IPS-15b (cell line): ENCODE measurements around the gene RHOB.

Experiments
- H3K27me3 ChIP-seq: one replicate; pipeline ENCODE4 v1.6.1; 2013; ENCODE audit warnings: low read length; ENCODE audit not compliant: control insufficient read depth, insufficient read depth
- H3K36me3 ChIP-seq: one replicate; pipeline ENCODE4 v1.6.1; 2013; ENCODE audit warnings: low read length; ENCODE audit not compliant: control insufficient read depth, insufficient read depth
- H3K4me1 ChIP-seq: one replicate; pipeline ENCODE4 v1.6.1; 2013; ENCODE audit warnings: mild to moderate bottlenecking, low read length; ENCODE audit not compliant: control insufficient read depth, insufficient read depth
- H3K4me3 ChIP-seq: one replicate; pipeline ENCODE4 v1.5.1; 2013; ENCODE audit warnings: low read depth, low read length
- H3K9ac ChIP-seq: one replicate; pipeline ENCODE4 v1.6.1; 2013; ENCODE audit warnings: low read depth, mild to moderate bottlenecking, low read length
- H3K9me3 ChIP-seq: one replicate; pipeline ENCODE4 v1.6.1; 2013; ENCODE audit warnings: mild to moderate bottlenecking, low read length; ENCODE audit not compliant: control insufficient read depth, insufficient read depth

The RHOB gene

DNA sequence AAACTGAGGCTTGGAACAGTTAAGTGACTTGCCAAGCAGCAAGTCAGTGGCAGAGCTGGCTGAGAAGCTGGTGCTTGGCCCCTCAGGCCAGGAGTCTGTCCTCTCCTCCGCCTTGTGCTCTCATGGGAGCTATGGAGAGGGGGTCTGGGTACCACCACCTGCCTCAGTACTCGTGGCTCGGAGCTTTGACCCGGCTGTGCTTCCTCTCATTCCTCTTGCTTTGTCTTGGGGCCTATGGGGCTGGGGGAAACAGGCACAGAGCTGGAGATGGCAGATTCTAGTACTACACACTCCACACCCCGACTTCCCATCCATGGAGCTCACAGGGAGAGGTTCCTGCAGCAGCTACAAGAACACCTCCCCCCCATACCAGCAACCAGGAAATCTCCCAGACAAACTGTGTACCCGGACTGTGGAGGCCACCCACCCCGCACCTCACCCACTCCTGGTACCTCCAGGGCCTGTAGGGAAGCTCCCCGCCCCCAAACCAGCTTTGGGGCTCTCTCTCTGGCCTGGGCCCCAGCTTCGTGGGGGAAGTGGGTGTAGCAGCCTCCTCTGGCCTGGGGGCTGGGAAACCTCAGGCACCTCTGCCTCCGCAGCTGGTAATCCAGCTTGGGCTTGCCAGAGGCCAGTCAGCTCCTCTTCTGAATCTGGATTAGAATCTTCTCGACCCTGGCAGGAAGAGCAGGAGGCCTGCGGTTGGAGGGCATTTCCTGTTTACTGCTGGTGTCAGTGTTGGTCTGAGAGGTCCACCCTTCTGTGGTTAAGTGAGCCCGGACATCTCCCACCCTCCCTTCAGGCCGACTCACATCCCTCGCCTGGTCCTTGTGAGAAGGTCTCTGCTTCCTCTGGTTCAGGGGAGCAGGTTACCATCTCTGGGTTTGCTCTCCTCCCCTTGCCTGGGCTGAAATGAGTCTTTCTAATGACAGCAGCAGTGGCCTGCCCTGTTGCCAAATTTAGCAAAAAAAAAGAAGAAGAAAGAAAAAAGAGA, 22.3 kb upstream of the RHOB start:
- Histone ChIP-seq H3K4me3 (no peak overlapping the region), H3K9ac (no peak overlapping the region), H3K9me3 (no peaks in the 10 kb centered on the region), H3K4me1 (no peaks in the 10 kb centered on the region), H3K36me3 (no peaks in the 10 kb centered on the region), H3K27me3 (no peaks in the 10 kb centered on the region)

DNA sequence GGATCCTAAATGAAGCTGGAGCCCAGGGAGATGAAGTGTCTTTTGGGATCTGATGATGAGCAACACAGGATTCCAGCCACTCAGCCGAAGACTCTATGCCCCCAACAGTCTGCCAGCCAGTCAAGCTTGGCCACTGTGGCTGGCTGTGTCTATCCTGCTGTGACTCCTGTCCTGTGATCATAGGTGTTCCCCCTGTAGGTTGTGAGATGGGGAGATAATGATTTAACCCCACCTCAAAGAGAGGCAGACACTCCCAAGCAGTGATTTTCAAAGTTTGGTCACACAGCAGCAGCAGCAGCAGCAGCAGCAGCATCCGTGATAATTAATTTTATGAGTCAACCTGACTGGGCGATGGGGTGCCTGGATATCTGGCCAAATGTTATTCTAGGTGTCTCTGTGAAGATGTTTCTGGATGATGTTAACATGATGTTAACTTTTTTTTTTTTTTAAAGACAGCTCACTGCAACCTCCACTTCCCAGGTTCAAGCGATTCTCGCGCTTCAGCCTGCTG, 21.4 kb upstream of the RHOB start:
- no peaks in the 10 kb centered on the region for H3K27me3 ChIP-seq
- no peaks in the 10 kb centered on the region for H3K4me1 ChIP-seq
- no peak overlapping the region for H3K9ac ChIP-seq
- H3K36me3 ChIP-seq, result no peaks in the 10 kb centered on the region
- H3K4me3 ChIP-seq, result no peak overlapping the region
- no peaks in the 10 kb centered on the region for H3K9me3 ChIP-seq

DNA sequence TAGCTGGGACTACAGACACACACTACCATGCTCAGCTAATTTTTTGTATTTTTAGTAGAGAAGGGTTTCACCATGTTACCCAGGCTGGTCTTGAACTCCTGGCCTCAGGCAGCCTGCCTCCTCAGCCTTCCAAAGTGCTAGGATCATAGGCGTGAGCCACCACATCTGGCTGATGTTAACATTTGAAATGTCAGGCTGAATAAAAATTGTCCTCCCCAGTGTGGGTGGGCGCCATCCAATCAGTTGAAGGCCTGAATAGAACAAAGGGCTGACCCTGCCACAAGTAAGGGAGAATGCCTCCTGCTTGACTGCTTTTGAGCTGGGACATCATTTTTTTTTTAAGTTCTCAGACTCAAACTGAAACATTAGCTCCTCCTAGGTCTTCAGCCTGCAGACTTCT, 21.0 kb upstream of the RHOB start:
- no peak overlapping the region for H3K9ac ChIP-seq
- H3K27me3 ChIP-seq, result no peaks in the 10 kb centered on the region
- H3K9me3 ChIP-seq, result no peaks in the 10 kb centered on the region
- H3K4me3 ChIP-seq, result no peak overlapping the region
- no peaks in the 10 kb centered on the region for H3K36me3 ChIP-seq
- H3K4me1 ChIP-seq, result no peaks in the 10 kb centered on the region

DNA sequence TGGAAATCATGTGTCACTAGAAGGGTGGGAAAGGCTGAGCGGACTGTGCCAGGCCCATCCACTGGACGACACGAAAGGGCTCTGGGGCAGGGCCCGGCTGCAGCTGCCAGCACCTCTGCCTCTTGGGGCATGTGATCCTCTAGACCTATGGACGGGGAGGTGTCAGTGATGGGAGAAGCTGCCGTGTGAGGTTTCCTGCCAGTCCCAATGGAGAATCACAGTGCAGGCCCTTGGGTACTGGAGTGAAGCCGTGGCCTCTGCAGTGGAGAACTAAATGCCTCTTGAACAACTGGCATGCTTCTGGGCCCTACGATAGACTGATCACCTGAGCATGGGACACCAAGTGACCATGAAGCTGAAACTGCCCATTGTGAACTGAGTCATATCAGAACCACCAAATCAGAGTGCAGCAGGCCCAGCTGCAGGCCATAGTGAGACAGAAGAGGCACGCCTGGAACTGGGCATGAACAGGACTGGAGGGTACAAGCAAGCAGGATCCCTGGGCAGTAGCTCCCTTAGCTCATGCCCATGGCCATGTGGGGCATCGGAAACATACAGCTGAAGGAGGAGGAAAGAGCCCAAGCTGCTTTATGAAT, 18.8 kb upstream of the RHOB start:
- Histone ChIP-seq H3K36me3 (no peaks in the 10 kb centered on the region), H3K4me1 (no peaks in the 10 kb centered on the region), H3K9me3 (no peaks in the 10 kb centered on the region), H3K27me3 (no peaks in the 10 kb centered on the region), H3K9ac (no peak overlapping the region), H3K4me3 (no peak overlapping the region)

DNA sequence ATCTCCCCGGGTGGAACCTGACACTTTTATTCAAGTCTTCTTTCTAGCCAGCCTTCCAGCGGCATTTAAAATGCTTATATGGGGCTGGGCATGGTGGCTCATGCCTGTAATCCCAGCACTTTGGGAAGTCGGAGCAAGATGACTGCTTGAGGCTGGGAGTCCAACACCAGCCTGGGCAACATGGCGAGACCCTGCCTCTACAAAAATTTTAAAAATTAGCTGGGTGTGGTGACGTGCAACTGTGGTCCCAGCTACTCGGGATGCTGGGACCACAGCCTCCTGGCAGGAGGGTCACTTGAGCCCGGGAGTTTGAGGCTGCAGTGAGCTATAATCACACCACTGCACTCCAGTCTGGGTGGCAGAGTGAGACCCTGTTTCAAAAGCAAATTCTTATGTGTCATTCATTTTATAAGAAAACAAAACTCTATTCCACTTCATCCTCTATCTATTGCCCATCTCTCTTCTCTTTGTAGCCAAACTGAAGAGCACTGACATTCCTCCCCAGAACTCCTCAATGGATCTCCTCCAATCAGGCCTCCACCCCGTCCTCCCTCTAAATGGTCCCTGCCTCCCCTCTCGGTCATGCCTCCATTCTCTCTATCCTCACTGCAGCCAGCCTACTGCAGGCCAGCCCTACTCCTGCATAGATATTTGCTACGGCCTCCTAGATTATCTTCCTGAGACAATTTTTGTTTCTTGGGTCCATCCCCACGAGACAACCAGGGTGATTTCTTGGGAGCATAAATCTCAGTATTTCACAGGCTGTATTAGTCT, 18.0 kb upstream of the RHOB start:
- Histone ChIP-seq H3K4me1 (no peaks in the 10 kb centered on the region), H3K4me3 (no peak overlapping the region), H3K9me3 (no peaks in the 10 kb centered on the region), H3K36me3 (no peaks in the 10 kb centered on the region), H3K27me3 (no peaks in the 10 kb centered on the region), H3K9ac (no peak overlapping the region)

DNA sequence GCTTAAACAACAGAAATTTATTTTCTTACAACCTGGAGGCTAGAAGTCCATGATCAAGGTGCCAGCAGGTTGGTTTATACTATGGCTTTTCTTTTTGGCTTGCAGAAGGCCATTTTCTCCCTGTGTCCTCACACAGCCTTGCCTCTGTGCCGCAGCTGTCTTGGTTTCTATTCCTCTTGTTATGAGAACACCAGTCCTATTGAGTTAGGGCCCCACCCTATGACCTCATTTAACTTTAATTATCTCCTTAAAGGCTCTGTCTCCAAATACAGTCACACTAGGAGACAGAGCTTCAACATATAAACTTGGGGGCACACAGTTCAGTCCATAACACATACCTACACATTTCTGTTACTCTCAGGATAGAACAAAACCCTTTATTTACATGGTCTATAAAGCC, 17.3 kb upstream of the RHOB start:
- H3K36me3 ChIP-seq, result no peaks in the 10 kb centered on the region
- no peak overlapping the region for H3K9ac ChIP-seq
- no peak overlapping the region for H3K4me3 ChIP-seq
- no peaks in the 10 kb centered on the region for H3K27me3 ChIP-seq
- H3K9me3 ChIP-seq, result no peaks in the 10 kb centered on the region
- H3K4me1 ChIP-seq, result no peaks in the 10 kb centered on the region

DNA sequence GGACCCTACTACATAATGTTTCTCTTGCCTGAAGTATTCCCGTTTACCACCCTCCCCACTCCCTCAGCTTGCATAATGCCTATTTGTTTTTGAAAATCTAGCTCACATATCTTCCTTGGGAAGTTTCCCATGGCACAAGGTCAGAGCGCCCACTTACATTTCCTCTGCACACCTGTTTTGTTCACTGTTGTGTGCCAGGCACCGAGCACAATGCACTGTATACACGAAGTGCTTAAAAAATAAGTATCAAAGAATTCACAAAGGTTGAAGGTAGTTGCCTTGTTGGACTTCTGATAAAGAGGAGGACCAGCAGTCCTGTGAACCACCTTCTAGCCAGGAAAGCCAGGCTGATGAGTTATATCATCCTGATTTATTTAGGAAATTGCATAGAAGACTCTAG, 16.8 kb upstream of the RHOB start:
- Histone ChIP-seq H3K4me3 (no peak overlapping the region), H3K4me1 (no peaks in the 10 kb centered on the region), H3K9ac (no peak overlapping the region)

DNA sequence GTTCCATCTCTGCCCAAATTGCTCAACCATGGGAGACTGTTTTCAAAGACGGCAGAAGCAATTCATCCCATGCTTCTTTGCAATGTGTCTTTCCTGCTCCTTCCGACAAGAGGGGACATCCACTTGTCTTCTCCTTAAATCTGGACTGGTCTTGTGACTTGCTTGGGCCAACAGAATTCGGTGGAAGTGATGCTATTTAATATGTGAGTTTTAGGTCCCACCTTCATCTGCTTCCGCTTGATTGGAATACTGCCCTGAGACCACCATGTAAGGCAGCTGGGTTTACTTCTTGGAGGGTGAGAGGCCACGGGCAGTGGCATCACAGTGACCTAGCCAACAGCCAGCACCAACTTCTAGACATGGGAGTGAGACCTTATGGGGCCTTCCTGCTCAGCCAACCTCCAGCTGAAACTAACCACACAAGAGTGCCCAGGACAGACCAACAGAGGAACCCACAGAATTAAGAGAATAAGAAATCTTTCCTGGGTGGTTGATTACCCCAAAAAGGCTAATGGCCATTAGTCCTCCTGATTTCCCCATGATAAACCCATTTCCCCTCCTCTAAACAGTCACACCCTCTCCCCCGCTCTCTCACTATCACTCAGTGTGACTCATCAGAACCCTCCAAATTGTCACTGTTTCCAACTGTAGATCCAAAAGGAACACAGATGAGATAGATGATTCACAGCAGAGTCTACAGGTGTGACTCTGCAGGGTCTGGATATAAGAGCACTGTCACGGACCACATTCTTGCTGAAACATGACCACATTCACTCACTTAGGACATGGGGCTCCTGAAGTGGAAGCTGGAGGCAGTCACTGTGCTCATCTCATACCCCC, 16.2 kb upstream of the RHOB start:
- Histone ChIP-seq H3K4me3 (no peak overlapping the region), H3K27me3 (no peaks in the 10 kb centered on the region), H3K9me3 (no peaks in the 10 kb centered on the region), H3K36me3 (no peaks in the 10 kb centered on the region), H3K4me1 (no peaks in the 10 kb centered on the region), H3K9ac (no peak overlapping the region)

More for the DNA sequence above, 16.8 kb upstream of the RHOB start:
- Histone ChIP-seq H3K36me3 (no peaks in the 10 kb centered on the region), H3K9me3 (no peaks in the 10 kb centered on the region), H3K27me3 (no peaks in the 10 kb centered on the region)

DNA sequence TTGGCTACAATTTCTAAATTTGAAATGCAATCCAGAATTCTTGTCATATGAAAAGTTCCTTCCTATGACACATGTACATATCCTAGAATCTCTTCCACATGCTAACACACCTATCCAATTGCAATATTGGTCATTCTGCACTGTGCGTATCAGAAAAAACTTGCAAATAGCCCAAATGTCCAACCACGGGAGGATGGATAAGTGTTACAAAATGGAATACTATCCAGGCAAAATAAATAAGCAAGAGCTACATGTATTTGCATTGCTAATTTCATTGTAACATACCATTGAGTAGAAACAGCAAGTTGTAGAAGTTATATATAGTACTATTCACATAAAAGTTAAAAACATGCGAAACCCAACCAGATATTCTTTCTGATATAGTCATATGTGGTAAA, 15.6 kb upstream of the RHOB start:
- Histone ChIP-seq H3K4me1 (no peaks in the 10 kb centered on the region), H3K27me3 (no peaks in the 10 kb centered on the region), H3K9me3 (no peaks in the 10 kb centered on the region), H3K4me3 (no peak overlapping the region), H3K9ac (no peak overlapping the region), H3K36me3 (no peaks in the 10 kb centered on the region)

DNA sequence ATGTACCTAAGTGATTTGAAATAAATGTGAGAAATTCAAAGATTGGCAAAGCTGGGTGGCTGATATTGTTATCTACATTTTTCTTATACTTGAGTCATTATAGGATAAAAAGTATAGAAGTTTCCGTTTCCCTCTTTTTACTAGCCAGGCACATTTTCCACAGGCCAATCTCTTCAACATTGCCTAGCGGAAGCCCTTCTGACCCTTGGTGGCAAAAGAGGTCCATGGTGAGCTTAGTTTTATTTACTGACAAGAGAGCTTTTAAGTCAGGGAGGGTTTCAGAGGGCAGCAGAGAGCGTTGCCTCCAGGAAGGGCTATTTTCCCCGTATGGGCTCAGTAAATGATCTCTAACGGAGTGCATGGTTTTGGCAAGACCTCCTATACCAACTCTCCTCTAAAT, 15.1 kb upstream of the RHOB start:
- no peaks in the 10 kb centered on the region for H3K4me1 ChIP-seq

DNA sequence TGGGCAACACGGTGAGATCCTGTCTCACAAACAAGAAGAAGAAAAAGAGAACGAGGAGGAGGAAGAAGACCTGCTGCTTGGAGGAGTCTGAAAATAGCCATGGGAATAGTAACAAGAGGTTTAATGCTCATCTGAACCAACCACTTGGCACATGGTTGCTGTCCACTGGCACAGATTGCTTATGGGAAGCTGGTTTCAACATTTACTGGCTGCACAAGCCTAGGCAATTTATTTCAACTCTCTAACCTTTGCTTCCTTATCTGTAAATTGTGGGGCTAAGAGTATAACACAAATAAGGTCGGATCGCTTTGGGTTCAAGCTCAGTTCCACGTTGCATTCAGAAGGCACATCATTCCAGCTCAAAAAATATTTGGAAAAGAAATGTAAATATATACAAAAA, 14.2 kb upstream of the RHOB start:
- Histone ChIP-seq H3K4me1 (no peaks in the 10 kb centered on the region), H3K36me3 (no peaks in the 10 kb centered on the region)

More for the DNA sequence above, 15.1 kb upstream of the RHOB start:
- Histone ChIP-seq H3K9me3 (no peaks in the 10 kb centered on the region), H3K4me3 (no peak overlapping the region), H3K27me3 (no peaks in the 10 kb centered on the region), H3K36me3 (no peaks in the 10 kb centered on the region), H3K9ac (no peak overlapping the region)

More for the DNA sequence above, 14.2 kb upstream of the RHOB start:
- Histone ChIP-seq H3K9ac (no peak overlapping the region), H3K4me3 (no peak overlapping the region), H3K9me3 (no peaks in the 10 kb centered on the region), H3K27me3 (no peaks in the 10 kb centered on the region)
